Activated CD4-positive, alpha-beta T cell treated with anti-CD3 and anti-CD28 coated beads for 24 hours (primary cell): ENCODE results near the gene P2RY13.

Source experiments
- DNase-seq, 2 donors: peaks; one replicate each; pipeline ENCODE4 v3.0.0-alpha.2; 2020; ENCODE audit warnings: low read depth in 2 of 2

The P2RY13 gene

DNA sequence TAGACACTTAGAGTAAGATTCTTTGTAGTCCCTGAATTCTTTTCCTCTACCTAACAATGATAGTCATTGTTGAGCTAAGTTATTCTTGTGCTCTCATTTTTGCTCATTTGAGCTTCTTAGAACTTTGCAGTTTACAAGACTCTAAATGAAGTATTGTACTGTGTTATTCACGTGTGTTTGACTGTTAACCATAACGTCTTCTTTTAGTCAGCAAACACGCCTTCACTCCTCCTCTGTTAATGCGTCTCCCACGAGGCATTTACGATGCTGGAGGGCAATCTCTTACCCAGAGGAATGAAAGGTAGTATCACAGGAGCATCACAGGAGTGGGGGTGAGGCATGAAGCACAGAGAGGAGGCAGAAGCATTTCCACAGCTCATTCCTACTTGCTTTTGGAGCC lies 36.2 kb downstream of the P2RY13 start:
- no peak for DNase-seq

DNA sequence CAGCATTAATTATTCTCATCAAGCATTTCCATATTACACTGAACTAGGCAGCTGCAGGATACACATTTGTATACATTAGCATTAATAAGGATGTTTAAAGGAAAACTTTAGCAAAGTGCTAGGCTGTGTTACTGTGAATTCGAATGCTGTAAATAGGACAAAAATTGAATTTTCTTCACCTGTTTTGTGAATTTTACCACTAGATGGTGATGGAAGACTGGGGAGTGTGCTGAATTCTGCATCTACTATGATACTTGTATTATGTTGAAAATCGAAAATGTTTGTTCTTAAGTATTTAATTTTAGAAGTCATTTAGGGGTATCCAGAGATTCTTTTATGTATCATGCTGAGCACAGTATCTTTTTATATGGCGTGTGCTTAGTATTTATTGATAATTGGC lies 38.7 kb downstream of the P2RY13 start:
- DNase-seq = no peak

DNA sequence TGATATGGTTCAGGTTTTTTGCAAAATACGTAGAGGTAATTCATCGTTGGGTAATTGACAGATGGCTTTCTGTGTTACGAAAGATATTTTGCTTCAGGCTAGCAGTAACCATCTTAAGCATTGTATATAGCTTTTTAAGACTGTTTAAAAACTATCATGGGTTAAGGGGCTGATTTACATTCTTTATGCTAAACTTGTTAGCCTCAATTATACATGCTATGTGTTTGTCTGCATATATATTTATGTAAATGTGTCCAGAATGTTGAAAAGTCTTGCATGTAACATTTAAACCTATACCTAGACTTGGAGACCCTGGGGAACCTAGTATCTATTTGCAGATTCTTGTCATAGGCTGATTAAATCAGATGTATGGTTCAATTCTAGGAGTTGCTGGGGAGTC lies 39.9 kb downstream of the P2RY13 start:
- DNase-seq = no peak

DNA sequence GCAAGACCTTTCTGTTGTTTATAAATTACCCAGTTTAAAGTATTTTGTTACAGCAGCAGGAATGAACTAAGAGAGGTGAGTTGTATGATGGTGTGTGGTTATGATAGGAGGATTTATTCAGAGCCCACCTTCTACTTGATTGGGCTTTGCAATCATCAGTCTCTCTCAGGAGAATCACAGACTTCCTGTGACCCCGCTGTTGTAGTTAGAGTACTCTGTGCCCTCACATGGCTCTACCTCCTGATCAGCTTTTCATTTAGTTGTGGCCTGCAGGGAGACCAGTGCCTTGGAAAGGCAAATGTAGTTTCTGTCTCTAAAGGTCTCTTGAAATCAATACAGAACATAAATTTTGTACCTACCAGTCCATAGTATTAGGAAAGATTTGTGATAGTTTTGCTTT lies 43.4 kb downstream of the P2RY13 start:
- no peak for DNase-seq

DNA sequence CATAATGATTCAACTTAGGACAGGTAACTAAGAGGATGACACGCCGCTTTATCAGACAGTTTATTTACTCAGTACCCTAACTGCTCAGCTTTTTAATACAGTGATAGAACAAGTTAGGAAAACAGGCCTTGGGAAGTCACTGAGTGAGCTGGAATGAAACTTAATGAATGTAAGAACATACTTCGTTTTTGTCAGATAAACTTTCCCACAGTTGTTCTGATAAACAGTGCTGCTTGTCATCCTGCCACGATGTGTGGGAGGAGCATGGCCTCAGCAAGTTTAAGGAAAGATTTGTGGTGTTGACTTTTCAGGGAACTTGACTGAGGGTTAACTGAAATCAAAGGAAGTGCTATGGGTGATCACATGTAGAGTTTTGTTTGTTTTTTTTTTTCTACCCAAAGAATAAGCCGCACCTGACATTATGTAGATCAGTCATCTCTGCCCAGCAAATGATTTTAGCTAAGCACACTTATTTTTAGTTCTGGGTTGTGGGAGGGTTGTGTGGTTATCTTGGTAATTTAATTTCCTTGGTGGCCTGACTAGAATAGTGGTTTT lies 45.4 kb downstream of the P2RY13 start:
- DNase-seq = no peak

DNA sequence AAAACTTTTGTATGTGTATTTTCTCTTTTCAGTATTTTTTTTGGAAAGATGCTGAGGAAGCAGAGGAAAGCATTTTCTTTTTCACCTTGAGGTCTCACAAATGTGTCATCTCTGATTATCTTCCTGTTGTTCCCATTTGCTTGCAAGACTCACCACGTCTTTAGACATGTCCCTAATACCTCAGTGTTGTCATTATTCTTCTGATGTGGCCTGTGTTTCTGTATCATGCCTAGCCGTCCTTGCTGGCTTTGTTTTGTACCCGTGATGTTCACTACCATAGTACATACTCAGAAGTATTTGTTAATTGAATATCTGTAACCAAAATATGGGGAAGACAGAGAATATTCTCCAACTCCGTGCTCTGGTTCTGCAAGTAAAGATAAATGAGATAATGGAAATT lies 46.0 kb downstream of the P2RY13 start:
- no peak for DNase-seq

DNA sequence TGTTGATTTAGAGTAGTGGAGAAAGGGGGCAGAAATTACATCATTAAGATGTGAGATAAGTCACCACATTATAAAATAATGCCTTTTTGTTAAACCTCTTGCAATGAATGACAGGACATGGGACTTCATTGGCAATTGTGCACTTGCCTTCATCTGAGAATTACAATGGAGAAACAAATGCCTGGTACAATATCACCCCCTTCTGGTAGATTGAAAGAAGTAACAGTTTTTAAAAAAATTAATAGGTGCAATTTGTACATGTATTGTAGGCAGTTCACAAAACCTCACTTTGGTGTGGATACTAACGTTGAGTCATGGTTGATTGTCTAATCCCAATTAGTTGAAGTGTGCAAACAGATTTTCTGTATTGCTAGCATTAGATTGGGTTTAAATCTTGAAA lies 46.4 kb downstream of the P2RY13 start:
- no peak for DNase-seq

DNA sequence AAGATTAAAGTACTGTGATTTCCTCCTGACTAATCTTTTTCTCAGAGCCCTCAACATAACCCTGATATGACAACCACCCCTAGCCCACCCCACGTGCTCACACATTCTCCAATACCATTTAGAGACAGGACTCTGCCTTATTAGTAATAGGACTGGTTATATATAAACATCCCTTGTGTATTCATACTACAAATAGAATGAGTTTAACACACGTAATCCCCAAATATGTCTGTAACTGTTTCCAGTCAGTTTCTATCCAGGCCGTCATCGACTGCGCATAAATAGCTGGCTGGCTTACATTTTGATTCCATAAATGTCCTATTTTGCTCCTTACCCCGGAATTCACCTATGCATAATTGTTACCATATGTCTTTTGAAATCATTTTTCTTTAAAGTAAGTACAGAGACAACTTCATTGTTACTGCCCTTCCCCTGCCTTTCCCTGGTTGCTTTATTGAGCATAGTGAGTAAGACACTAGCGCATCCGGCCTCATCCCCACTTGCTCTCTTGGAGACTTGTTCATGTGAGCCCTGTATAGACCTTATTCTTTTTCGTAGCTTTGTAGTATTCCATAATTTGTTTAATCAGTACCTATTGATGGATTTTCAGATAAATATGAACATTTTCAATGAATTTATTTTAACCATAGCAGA lies 47.6 kb downstream of the P2RY13 start:
- no peak for DNase-seq

DNA sequence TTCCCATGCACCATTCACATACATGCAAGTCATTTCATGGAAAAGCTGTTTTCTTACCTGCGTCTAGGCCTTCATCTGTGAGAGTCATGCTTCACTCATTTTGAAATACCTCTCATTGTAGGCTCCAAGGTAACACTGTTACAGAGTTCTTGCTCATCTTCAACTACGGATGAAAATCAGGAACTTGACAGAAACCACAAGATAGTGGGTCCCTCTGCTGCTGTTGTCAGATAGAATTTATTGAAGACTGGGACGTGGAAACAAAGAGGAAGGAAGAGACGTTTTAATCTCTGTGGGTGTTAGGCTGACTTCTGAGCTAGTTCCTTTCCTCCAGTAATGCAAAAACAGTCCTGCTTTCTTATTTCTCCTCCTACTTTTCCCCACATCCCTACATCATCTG lies 51.1 kb downstream of the P2RY13 start, which contains the start of gene P2RY14:
Gene P2RY14 (minus strand): TSS at position 313 of the 400 bp plus-strand sequence. CDS start 64,226 bp downstream, outside the sequence.
- DNase-seq = no peak

DNA sequence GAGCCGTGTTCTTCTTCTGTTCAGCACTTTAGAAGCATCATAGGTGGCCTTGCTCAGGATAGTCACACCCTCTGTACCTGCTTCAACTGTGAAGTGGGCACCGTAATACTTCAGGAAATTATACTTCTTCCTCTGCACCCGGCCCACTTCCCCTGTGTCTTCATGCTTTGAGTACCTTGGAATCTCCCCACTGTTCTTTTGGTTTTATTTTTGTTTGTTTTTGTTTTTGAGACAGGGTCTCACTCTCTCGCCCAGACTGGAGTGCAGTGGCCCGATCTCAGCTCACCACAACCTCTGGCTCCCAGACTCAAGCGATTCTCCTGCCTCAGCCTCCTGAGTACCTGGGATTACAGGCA lies 52.7 kb downstream of the P2RY13 start:
- no peak for DNase-seq
